Smooth muscle cell (in vitro differentiated cells): Measurements from ENCODE around the gene DAAM1. TPM values are rescaled to one million over a fixed set of nuclear protein-coding genes. Genes with fewer than 3 reads are reported as not detected.

Source experiments
- DNase-seq: peaks from one replicate; lab custom pipeline; 2025; ENCODE audit not compliant: unreplicated experiment; lab: John Stamatoyannopoulos, UW
- H2AFZ ChIP-seq: fragments of 200-600 bp; sonication (generic); 2 replicates; pipeline ENCODE4 v1.6.0; 2016; ENCODE audit warnings: antibody characterized with exemption, low read depth, mild to moderate bottlenecking
- H3F3A ChIP-seq: fragments of 200-600 bp; sonication (generic); 2 replicates; pipeline ENCODE4 v1.6.0; 2017; ENCODE audit warnings: antibody characterized with exemption, low read depth
- H3K27ac ChIP-seq: fragments of 200-600 bp; sonication (generic); 2 replicates; pipeline ENCODE4 v1.5.1; 2016; ENCODE audit warnings: low read depth, mild to moderate bottlenecking
- H3K27me3 ChIP-seq: fragments of 200-600 bp; sonication (generic); 2 replicates; pipeline ENCODE4 v1.6.1; 2016; ENCODE audit warnings: low read depth, mild to moderate bottlenecking
- H3K36me3 ChIP-seq: fragments of 200-600 bp; sonication (generic); 2 replicates; pipeline ENCODE4 v1.5.1; 2016; ENCODE audit warnings: low read depth
- H3K4me1 ChIP-seq: fragments of 200-600 bp; sonication (generic); 2 replicates; pipeline ENCODE4 v1.5.1; 2016; ENCODE audit warnings: low read depth
- H3K4me2 ChIP-seq: fragments of 200-600 bp; sonication (generic); 2 replicates; pipeline ENCODE4 v1.6.0; 2016; ENCODE audit warnings: mild to moderate bottlenecking
- H3K4me3 ChIP-seq: fragments of 200-600 bp; sonication (generic); 2 replicates; pipeline ENCODE4 v1.5.1; 2016; ENCODE audit warnings: mild to moderate bottlenecking
- H3K79me2 ChIP-seq: fragments of 200-600 bp; sonication (generic); 2 replicates; pipeline ENCODE4 v1.6.0; 2016; ENCODE audit warnings: low read depth, mild to moderate bottlenecking
- H3K9ac ChIP-seq: fragments of 200-600 bp; sonication (generic); 2 replicates; pipeline ENCODE4 v1.6.0; 2016; ENCODE audit warnings: low read depth
- H3K9me3 ChIP-seq: fragments of 200-600 bp; sonication (generic); replicated peaks from 2 replicates; pipeline ENCODE4 v1.5.1; 2016; ENCODE audit warnings: low read depth
- H4K20me1 ChIP-seq: fragments of 200-600 bp; sonication (generic); 2 replicates; pipeline ENCODE4 v1.6.0; 2016; ENCODE audit warnings: low read depth
- CTCF ChIP-seq: fragments of 200-600 bp; sonication (generic); IDR thresholded peaks from 2 replicates; pipeline ENCODE4 v1.5.1; 2017; ENCODE audit warnings: borderline replicate concordance, mild to moderate bottlenecking, antibody characterized with exemption; ENCODE audit not compliant: insufficient read depth, poor library complexity, severe bottlenecking
- WGBS: methylation state at CpG from one replicate; pipeline ENCODE4 v1.1.7; 2016; ENCODE audit warnings: low lambda C conversion rate; 5-methylcytosine and 5-hydroxymethylcytosine counted together
- polyA plus RNA-seq: library from polyadenylated mRNA; unstranded; fragments of >200 nt; fragmentation: Nextera tagmentation; extraction: Ambion mirVana; gene quantifications from 2 replicates; pipeline ENCODE4 v1.2.1, GENCODE V29; 2016
- total RNA-seq: library from RNA; depleted of rRNA; stranded (reverse); fragments of >200 nt; gene quantifications from 2 replicates; pipeline ENCODE4 v1.2.3, GENCODE V29; 2014

Gene DAAM1
- total and polyA plus RNA-seq, 2 experiments from 2014 or later, result 10.9 to 46.4 TPM

GRCh38 chr14:59246566-59246965 is 58.1 kb downstream of the DAAM1 start:
- H3K4me3 ChIP-seq, result no peak overlapping the region
- H3K4me2 ChIP-seq, result no peak overlapping the region
- no peak for DNase-seq
- H3K27me3 ChIP-seq, result no peaks in the 10 kb centered on the region
- no peak overlapping the region for H3K9ac ChIP-seq
- 71% methylated on average over 3 of the region's 3 CpGs for WGBS
- no peaks in the 10 kb centered on the region for H3K9me3 ChIP-seq
- no peaks in the 10 kb centered on the region for H3F3A ChIP-seq
- H2AFZ ChIP-seq, result no peak overlapping the region
- H3K27ac ChIP-seq, result peak overlapping the region; percentile 57
- peaks cover 13% of the 10 kb centered on the region for H3K4me1 ChIP-seq
- peaks cover 65% of the 10 kb centered on the region for H3K79me2 ChIP-seq
- peaks cover 21% of the 10 kb centered on the region for H4K20me1 ChIP-seq
- H3K36me3 ChIP-seq, result no peaks in the 10 kb centered on the region
- TF ChIP-seq CTCF, result no peak

GRCh38 chr14:59247801-59248584 is 59.5 kb downstream of the DAAM1 start:
- Histone ChIP-seq H3K9ac (no peak overlapping the region), H3K27me3 (no peaks in the 10 kb centered on the region), H3K4me2 (peak overlapping the region; percentile 46), H3K79me2 (peaks cover 55% of the 10 kb centered on the region), H3K27ac (peak overlapping the region; percentile 17), H3K4me1 (peaks cover 24% of the 10 kb centered on the region), H2AFZ (no peak overlapping the region), H3K9me3 (no peaks in the 10 kb centered on the region), H3F3A (peaks cover 9% of the 10 kb centered on the region), H4K20me1 (peaks cover 34% of the 10 kb centered on the region), H3K36me3 (no peaks in the 10 kb centered on the region), H3K4me3 (no peak overlapping the region)
- TF ChIP-seq CTCF, result no peak
- WGBS, result 61% methylated on average over 3 of the region's 3 CpGs
- DNase-seq, result no peak

- 97% methylated on average over 7 of the region's 7 CpGs for WGBS
- Histone ChIP-seq H3K9me3 (no peaks in the 10 kb centered on the region), H3K4me1 (peaks cover 33% of the 10 kb centered on the region), H2AFZ (no peak overlapping the region), H3F3A (peaks cover 16% of the 10 kb centered on the region), H3K9ac (no peak overlapping the region), H3K27ac (no peak overlapping the region), H3K36me3 (no peaks in the 10 kb centered on the region), H4K20me1 (peaks cover 40% of the 10 kb centered on the region), H3K4me2 (no peak overlapping the region), H3K79me2 (peaks cover 58% of the 10 kb centered on the region), H3K4me3 (no peak overlapping the region), H3K27me3 (no peaks in the 10 kb centered on the region)
- TF ChIP-seq CTCF, result no peak
- DNase-seq, result no peak
Observed at GRCh38 chr14:59249029-59249428, 60.6 kb downstream of the DAAM1 start.
